HG03575 (cell line): ENCODE results near the gene CALHM2.

Experiments used
- ATAC-seq: cut with Tn5 transposase; IDR thresholded peaks from one replicate; pipeline ENCODE4 v1.9.1; 2021; ENCODE audit not compliant: unreplicated experiment, insufficient number of reproducible peaks, low FRiP score; ENCODE audit errors: extremely low read depth

Gene CALHM2

GRCh38 chr10:103478671-103479070 is 26.5 kb upstream of the CALHM2 start:
- no peak for ATAC-seq

- no peak for ATAC-seq
These were observed 24.0 kb upstream of the CALHM2 start for GRCh38 chr10:103476046-103476768.

- ATAC-seq: no peak
These were observed 23.3 kb upstream of the CALHM2 start for GRCh38 chr10:103475437-103475836.

- ATAC-seq: no peak
These were observed 21.9 kb upstream of the CALHM2 start for GRCh38 chr10:103474077-103474476.

- ATAC-seq: no peak
These were observed 21.1 kb upstream of the CALHM2 start for GRCh38 chr10:103473261-103473671.

- no peak for ATAC-seq
These were observed 19.8 kb upstream of the CALHM2 start for GRCh38 chr10:103472005-103472404.

- peak; percentile 47 for ATAC-seq
These were observed 18.8 kb upstream of the CALHM2 start for GRCh38 chr10:103470761-103471653.

- no peak for ATAC-seq
These were observed 17.0 kb upstream of the CALHM2 start for GRCh38 chr10:103469201-103469600.

GRCh38 chr10:103467406-103467805 is 15.2 kb upstream of the CALHM2 start:
- no peak for ATAC-seq

GRCh38 chr10:103466734-103467133 is 14.6 kb upstream of the CALHM2 start:
- no peak for ATAC-seq

- ATAC-seq: no peak
These were observed 13.4 kb upstream of the CALHM2 start for GRCh38 chr10:103465411-103466179.

GRCh38 chr10:103463499-103463898 is 11.3 kb upstream of the CALHM2 start:
- no peak for ATAC-seq

GRCh38 chr10:103459615-103460014 is 7.4 kb upstream of the CALHM2 start:
- no peak for ATAC-seq

- no peak for ATAC-seq
These were observed 6.5 kb upstream of the CALHM2 start, which contains the start of gene CALHM1 for GRCh38 chr10:103458720-103459119. Gene CALHM1, minus strand, starts transcription at chr10:103458900. Its CDS starts 149 bp downstream, at chr10:103458751.

GRCh38 chr10:103457896-103458583 is 5.9 kb upstream of the CALHM2 start:
- ATAC-seq: no peak

GRCh38 chr10:103457176-103457712 is 5.1 kb upstream of the CALHM2 start:
- ATAC-seq: no peak

- ATAC-seq: no peak
These were observed 4.0 kb upstream of the CALHM2 start for GRCh38 chr10:103456074-103456660.

GRCh38 chr10:103455235-103455634 is 3.1 kb upstream of the CALHM2 start:
- no peak for ATAC-seq
